Measurements from ENCODE around the gene RRP1.

GRCh38 chr21:43846430-43846829 lies 57.1 kb downstream of the RRP1 start:
- TF ChIP-seq CTCF (IDR thresholded peaks at IDR 0.05) (no peak), POLR2A (IDR thresholded peaks at IDR 0.05) (no peak)

Data from lower leg skin (tissue), 3 donors.